ENCODE data around the gene MT4. TPM values are rescaled to one million over a fixed set of nuclear protein-coding genes. Genes with fewer than 3 reads are reported as not detected.

The MT4 gene
- total RNA-seq, 1 experiment from 2014 or later: not detected

DNA sequence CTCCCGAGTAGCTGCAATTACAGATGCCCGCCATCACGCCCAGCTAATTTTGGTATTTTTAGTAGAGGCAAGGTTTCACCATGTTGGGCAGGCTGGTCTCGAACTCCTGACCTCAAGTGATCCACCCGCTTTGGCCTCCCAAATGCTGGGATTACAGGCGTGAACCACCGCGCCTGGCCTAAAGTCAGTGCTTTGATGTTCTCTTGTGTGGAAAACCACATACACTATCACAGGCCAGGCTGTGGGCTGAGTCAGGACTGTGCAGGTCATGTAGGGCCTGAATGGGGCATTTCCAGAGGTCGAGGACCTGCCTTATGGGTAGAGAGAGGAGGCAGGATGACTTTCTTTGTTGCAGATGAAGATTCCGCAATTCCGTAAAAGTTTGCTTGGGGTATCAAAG, 19.4 kb downstream of the MT4 start (continued):
- TF ChIP-seq, protein P1, sequence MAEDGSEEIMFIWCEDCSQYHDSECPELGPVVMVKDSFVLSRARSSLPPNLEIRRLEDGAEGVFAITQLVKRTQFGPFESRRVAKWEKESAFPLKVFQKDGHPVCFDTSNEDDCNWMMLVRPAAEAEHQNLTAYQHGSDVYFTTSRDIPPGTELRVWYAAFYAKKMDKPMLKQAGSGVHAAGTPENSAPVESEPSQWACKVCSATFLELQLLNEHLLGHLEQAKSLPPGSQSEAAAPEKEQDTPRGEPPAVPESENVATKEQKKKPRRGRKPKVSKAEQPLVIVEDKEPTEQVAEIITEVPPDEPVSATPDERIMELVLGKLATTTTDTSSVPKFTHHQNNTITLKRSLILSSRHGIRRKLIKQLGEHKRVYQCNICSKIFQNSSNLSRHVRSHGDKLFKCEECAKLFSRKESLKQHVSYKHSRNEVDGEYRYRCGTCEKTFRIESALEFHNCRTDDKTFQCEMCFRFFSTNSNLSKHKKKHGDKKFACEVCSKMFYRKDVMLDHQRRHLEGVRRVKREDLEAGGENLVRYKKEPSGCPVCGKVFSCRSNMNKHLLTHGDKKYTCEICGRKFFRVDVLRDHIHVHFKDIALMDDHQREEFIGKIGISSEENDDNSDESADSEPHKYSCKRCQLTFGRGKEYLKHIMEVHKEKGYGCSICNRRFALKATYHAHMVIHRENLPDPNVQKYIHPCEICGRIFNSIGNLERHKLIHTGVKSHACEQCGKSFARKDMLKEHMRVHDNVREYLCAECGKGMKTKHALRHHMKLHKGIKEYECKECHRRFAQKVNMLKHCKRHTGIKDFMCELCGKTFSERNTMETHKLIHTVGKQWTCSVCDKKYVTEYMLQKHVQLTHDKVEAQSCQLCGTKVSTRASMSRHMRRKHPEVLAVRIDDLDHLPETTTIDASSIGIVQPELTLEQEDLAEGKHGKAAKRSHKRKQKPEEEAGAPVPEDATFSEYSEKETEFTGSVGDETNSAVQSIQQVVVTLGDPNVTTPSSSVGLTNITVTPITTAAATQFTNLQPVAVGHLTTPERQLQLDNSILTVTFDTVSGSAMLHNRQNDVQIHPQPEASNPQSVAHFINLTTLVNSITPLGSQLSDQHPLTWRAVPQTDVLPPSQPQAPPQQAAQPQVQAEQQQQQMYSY (CRISPR knock-in tag; IDR thresholded peaks at IDR 0.05): no peak
- TF ChIP-seq, protein P2, sequence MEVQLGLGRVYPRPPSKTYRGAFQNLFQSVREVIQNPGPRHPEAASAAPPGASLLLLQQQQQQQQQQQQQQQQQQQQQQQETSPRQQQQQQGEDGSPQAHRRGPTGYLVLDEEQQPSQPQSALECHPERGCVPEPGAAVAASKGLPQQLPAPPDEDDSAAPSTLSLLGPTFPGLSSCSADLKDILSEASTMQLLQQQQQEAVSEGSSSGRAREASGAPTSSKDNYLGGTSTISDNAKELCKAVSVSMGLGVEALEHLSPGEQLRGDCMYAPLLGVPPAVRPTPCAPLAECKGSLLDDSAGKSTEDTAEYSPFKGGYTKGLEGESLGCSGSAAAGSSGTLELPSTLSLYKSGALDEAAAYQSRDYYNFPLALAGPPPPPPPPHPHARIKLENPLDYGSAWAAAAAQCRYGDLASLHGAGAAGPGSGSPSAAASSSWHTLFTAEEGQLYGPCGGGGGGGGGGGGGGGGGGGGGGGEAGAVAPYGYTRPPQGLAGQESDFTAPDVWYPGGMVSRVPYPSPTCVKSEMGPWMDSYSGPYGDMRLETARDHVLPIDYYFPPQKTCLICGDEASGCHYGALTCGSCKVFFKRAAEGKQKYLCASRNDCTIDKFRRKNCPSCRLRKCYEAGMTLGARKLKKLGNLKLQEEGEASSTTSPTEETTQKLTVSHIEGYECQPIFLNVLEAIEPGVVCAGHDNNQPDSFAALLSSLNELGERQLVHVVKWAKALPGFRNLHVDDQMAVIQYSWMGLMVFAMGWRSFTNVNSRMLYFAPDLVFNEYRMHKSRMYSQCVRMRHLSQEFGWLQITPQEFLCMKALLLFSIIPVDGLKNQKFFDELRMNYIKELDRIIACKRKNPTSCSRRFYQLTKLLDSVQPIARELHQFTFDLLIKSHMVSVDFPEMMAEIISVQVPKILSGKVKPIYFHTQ (CRISPR knock-in tag; IDR thresholded peaks at IDR 0.05): no peak
- TF ChIP-seq ZNF121 (CRISPR knock-in tag; IDR thresholded peaks at IDR 0.05) (no peak), TEAD4 (CRISPR knock-in tag; IDR thresholded peaks at IDR 0.05) (no peak), NFATC4 (CRISPR knock-in tag; IDR thresholded peaks at IDR 0.05) (no peak), GTF2I (CRISPR knock-in tag; conservative IDR thresholded peaks at IDR 0.05) (no peak), PRRX2 (CRISPR knock-in tag; IDR thresholded peaks at IDR 0.05) (no peak)
- TF ChIP-seq, protein P3, sequence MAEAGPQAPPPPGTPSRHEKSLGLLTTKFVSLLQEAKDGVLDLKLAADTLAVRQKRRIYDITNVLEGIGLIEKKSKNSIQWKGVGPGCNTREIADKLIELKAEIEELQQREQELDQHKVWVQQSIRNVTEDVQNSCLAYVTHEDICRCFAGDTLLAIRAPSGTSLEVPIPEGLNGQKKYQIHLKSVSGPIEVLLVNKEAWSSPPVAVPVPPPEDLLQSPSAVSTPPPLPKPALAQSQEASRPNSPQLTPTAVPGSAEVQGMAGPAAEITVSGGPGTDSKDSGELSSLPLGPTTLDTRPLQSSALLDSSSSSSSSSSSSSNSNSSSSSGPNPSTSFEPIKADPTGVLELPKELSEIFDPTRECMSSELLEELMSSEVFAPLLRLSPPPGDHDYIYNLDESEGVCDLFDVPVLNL (CRISPR knock-in tag; IDR thresholded peaks at IDR 0.05; ENCODE audit: borderline replicate concordance, low read depth): no peak
- TF ChIP-seq, protein P4, sequence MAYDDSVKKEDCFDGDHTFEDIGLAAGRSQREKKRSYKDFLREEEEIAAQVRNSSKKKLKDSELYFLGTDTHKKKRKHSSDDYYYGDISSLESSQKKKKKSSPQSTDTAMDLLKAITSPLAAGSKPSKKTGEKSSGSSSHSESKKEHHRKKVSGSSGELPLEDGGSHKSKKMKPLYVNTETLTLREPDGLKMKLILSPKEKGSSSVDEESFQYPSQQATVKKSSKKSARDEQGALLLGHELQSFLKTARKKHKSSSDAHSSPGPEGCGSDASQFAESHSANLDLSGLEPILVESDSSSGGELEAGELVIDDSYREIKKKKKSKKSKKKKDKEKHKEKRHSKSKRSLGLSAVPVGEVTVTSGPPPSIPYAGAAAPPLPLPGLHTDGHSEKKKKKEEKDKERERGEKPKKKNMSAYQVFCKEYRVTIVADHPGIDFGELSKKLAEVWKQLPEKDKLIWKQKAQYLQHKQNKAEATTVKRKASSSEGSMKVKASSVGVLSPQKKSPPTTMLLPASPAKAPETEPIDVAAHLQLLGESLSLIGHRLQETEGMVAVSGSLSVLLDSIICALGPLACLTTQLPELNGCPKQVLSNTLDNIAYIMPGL (CRISPR knock-in tag; IDR thresholded peaks at IDR 0.05): no peak

DNA sequence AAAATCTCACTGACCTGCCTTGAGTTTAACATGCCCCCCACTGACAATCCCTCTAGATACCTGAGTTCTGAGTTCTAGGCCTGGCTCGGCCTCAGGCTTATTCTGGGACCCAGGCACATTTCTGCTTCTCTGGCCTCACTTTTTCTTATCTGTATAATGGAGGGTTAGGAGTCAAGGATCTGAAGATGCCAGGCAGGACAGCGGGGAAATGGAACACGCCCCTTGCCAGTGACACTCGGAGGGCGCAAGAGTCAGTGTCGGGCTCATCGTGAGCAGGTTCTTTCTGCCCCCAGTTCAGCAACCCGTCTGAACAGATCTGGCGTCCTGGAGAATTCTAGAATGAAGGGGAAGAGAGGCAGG, 23.9 kb downstream of the MT4 start:
- H3K27ac Mint-ChIP-seq: no peak overlapping the region
- POLR2A ChIA-PET: no interaction called here
- CTCF ChIA-PET: interaction anchor here (0.6 to 2.0 kb wide), 2 partner anchors 12 to 32 kb away, joined by 3 to 9 read pairs; no protein-coding TSS in a partner anchor
- peak overlapping the region; percentile 83 for H3K4me3 Mint-ChIP-seq
- no peaks in the 10 kb centered on the region for H3K9me3 Mint-ChIP-seq
- TF ChIP-seq ZBTB21 (CRISPR knock-in tag; IDR thresholded peaks at IDR 0.05; ENCODE audit: borderline replicate concordance) (no peak), CREM (CRISPR knock-in tag; IDR thresholded peaks at IDR 0.05) (no peak), NFE2L1 (CRISPR knock-in tag; IDR thresholded peaks at IDR 0.05) (no peak)
- TF ChIP-seq, protein P5, sequence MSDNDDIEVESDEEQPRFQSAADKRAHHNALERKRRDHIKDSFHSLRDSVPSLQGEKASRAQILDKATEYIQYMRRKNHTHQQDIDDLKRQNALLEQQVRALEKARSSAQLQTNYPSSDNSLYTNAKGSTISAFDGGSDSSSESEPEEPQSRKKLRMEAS (CRISPR knock-in tag; IDR thresholded peaks at IDR 0.05): no peak
- TF ChIP-seq, protein P6, sequence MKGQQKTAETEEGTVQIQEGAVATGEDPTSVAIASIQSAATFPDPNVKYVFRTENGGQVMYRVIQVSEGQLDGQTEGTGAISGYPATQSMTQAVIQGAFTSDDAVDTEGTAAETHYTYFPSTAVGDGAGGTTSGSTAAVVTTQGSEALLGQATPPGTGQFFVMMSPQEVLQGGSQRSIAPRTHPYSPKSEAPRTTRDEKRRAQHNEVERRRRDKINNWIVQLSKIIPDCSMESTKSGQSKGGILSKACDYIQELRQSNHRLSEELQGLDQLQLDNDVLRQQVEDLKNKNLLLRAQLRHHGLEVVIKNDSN (CRISPR knock-in tag; IDR thresholded peaks at IDR 0.05): no peak
- H3K4me1 Mint-ChIP-seq: peaks cover 14% of the 10 kb centered on the region
- DNase-seq (ENCODE audit: low spot score): no peak
- ATAC-seq: no peak; the same call in 1 of the 2 replicates
- peaks cover 78% of the 10 kb centered on the region for H3K27me3 Mint-ChIP-seq (ENCODE audit: low read depth)
- H3K36me3 Mint-ChIP-seq: no peaks in the 10 kb centered on the region

All from WTC11 (cell line).